SK-N-SH (cell line): ENCODE results near the gene MED27. TPM values are rescaled to one million over a fixed set of nuclear protein-coding genes. Genes with fewer than 3 reads are reported as not detected.

ENCODE experiments used
- CTCF ChIA-PET: fragments of 300-600, 350-600 bp; formaldehyde crosslinking; extraction: SDS; loops from one replicate; lab custom pipeline; 2021; lab: Yijun Ruan, JAX
- POLR2A ChIA-PET: fragments of 350-600 bp; sonication (Branson Sonifier 250); formaldehyde crosslinking; extraction: SDS; loops from one replicate; lab custom pipeline; 2020; ENCODE audit warnings: antibody characterized with exemption, inconsistent platforms; lab: Yijun Ruan, JAX
- DNase-seq: peaks from one replicate; pipeline ENCODE4 v3.0.0; 2012
- H2AFZ ChIP-seq: fragments of 200-600 bp; sonication (generic); 2 replicates; pipeline ENCODE4 v1.8.1; 2016; ENCODE audit warnings: antibody characterized with exemption, mild to moderate bottlenecking, low read depth
- H3F3A ChIP-seq: fragments of 200-600 bp; sonication (generic); replicated peaks from 2 replicates; pipeline ENCODE3; 2016; ENCODE audit warnings: antibody characterized with exemption, mild to moderate bottlenecking; ENCODE audit not compliant: insufficient read depth
- H3K27ac ChIP-seq, 2 experiments: fragments of 200-500 bp in 1 of 2; fragments of 200-600 bp in 1 of 2; sonication (Bioruptor generic) in 1 of 2; sonication (generic), shearing (Covaris generic) in 1 of 2; 2 replicates each; pipeline versions ENCODE4 v1.5.1 to v1.6.1; 2014 to 2016; ENCODE audit warnings: low read depth in 2 of 2, inconsistent platforms in 1 of 2, low read length in 1 of 2, mild to moderate bottlenecking in 1 of 2, mixed read lengths in 1 of 2
- H3K27me3 ChIP-seq: fragments of 200-600 bp; sonication (generic), shearing (Covaris generic); 2 replicates; pipeline ENCODE4 v1.6.1; 2016; ENCODE audit warnings: mixed run types; ENCODE audit not compliant: insufficient read depth
- H3K36me3 ChIP-seq, 2 experiments: fragments of 200-500 bp in 1 of 2; fragments of 200-600 bp in 1 of 2; sonication (Bioruptor generic) in 1 of 2; sonication (generic) in 1 of 2; replicated peaks in 1 of 2; 2 replicates each; pipeline versions ENCODE3 to v1.5.1; 2014 to 2016; ENCODE audit warnings: low read length in 1 of 2, mild to moderate bottlenecking in 1 of 2; ENCODE audit not compliant: insufficient read depth in 2 of 2, control insufficient read depth in 1 of 2
- H3K4me1 ChIP-seq, 2 experiments: fragments of 200-500 bp in 1 of 2; fragments of 200-600 bp in 1 of 2; sonication (Bioruptor generic) in 1 of 2; sonication (generic), shearing (Covaris generic) in 1 of 2; 2 replicates each; pipeline versions ENCODE4 v1.5.1 to v1.6.1; 2014 to 2016; ENCODE audit warnings: low read depth in 1 of 2, low read length in 1 of 2, mixed run types in 1 of 2; ENCODE audit not compliant: insufficient read depth in 2 of 2, control insufficient read depth in 1 of 2
- H3K4me2 ChIP-seq: fragments of 200-600 bp; sonication (generic), shearing (Covaris generic); 2 replicates; pipeline ENCODE4 v1.6.1; 2017; ENCODE audit warnings: mixed run types
- H3K4me3 ChIP-seq, 2 experiments: fragments of 200-500 bp in 1 of 2; fragments of 200-600 bp in 1 of 2; sonication (Bioruptor generic) in 1 of 2; sonication (generic), shearing (Covaris generic) in 1 of 2; 2 replicates each; pipeline versions ENCODE4 v1.5.1 to v1.8.1; 2014 to 2016; ENCODE audit warnings: low read depth in 2 of 2, inconsistent platforms in 1 of 2, low read length in 1 of 2, mild to moderate bottlenecking in 1 of 2, mixed read lengths in 1 of 2, moderate library complexity in 1 of 2
- H3K79me2 ChIP-seq: fragments of 200-600 bp; sonication (generic); 2 replicates; pipeline ENCODE4 v1.8.1; 2017; ENCODE audit warnings: mild to moderate bottlenecking; ENCODE audit not compliant: insufficient read depth
- H3K9ac ChIP-seq: fragments of 200-600 bp; sonication (generic); 2 replicates; pipeline ENCODE4 v1.6.1; 2017; ENCODE audit warnings: mixed run types
- H3K9me2 ChIP-seq: fragments of 200-600 bp; sonication (generic); 2 replicates; pipeline ENCODE4 v1.6.1; 2017; ENCODE audit warnings: mixed run types
- H3K9me3 ChIP-seq: fragments of 200-600 bp; sonication (generic); 2 replicates; pipeline ENCODE4 v1.6.1; 2017; ENCODE audit warnings: mixed run types, mild to moderate bottlenecking, moderate library complexity
- H4K20me1 ChIP-seq: fragments of 200-600 bp; sonication (generic); 2 replicates; pipeline ENCODE4 v1.6.1; 2017; ENCODE audit warnings: mild to moderate bottlenecking, mixed run types; ENCODE audit not compliant: insufficient read depth
- CHD2 ChIP-seq: fragments of 150-350 bp; IDR thresholded peaks from 2 replicates; pipeline ENCODE4 v1.6.1; 2018; ENCODE audit warnings: low read length; ENCODE audit not compliant: partially characterized antibody
- ELF1 ChIP-seq: IDR thresholded peaks from 2 replicates; pipeline ENCODE4 v1.4.0; 2012
- EP300 ChIP-seq, 2 experiments: IDR thresholded peaks; 2 replicates each; pipeline versions ENCODE4 v1.4.0 to v1.6.1; 2012; ENCODE audit warnings: borderline replicate concordance in 1 of 2, low read depth in 1 of 2, low read length in 1 of 2
- EZH2phosphoT487 ChIP-seq: fragments of 200-600 bp; sonication (generic); IDR thresholded peaks from 2 replicates; pipeline ENCODE4 v1.6.1; 2017; ENCODE audit warnings: low read depth, mixed run types, mild to moderate bottlenecking, antibody characterized with exemption, moderate library complexity, borderline replicate concordance
- FOSL2 ChIP-seq: IDR thresholded peaks from 2 replicates; pipeline ENCODE4 v1.4.0; 2012; ENCODE audit warnings: low read depth, mild to moderate bottlenecking, moderate library complexity, borderline replicate concordance
- FOXM1 ChIP-seq: IDR thresholded peaks from 2 replicates; pipeline ENCODE4 v1.4.0; 2012; ENCODE audit warnings: low read depth, mild to moderate bottlenecking
- GABPA ChIP-seq: IDR thresholded peaks from 2 replicates; pipeline ENCODE4 v1.4.0; 2012; ENCODE audit warnings: low read depth, mild to moderate bottlenecking
- GATA2 ChIP-seq: sonication (generic); formaldehyde crosslinking; IDR thresholded peaks from 2 replicates; pipeline ENCODE4 v1.5.0; 2020; ENCODE audit warnings: mild to moderate bottlenecking, missing genetic modification reagents
- JUND ChIP-seq: IDR thresholded peaks from 2 replicates; pipeline ENCODE4 v1.4.0; 2012
- MEF2A ChIP-seq: IDR thresholded peaks from 2 replicates; pipeline ENCODE4 v1.4.0; 2012; ENCODE audit warnings: low read depth, borderline replicate concordance
- MXI1 ChIP-seq: IDR thresholded peaks from 2 replicates; pipeline ENCODE4 v1.6.1; 2012; ENCODE audit warnings: mild to moderate bottlenecking, low read depth, low read length, improper control_type of control experiment
- NFIC ChIP-seq: IDR thresholded peaks from 2 replicates; pipeline ENCODE4 v1.4.0; 2012; ENCODE audit warnings: borderline replicate concordance
- NRF1 ChIP-seq: IDR thresholded peaks from 2 replicates; pipeline ENCODE4 v1.6.1; 2012; ENCODE audit warnings: low read depth, mild to moderate bottlenecking, low read length
- RAD21 ChIP-seq: IDR thresholded peaks from 2 replicates; pipeline ENCODE4 v1.6.1; 2012; ENCODE audit warnings: mild to moderate bottlenecking, low read length
- RXRA ChIP-seq: IDR thresholded peaks from 2 replicates; pipeline ENCODE4 v1.4.0; 2012; ENCODE audit warnings: low read depth, mild to moderate bottlenecking, borderline replicate concordance
- SMC3 ChIP-seq: IDR thresholded peaks from 2 replicates; pipeline ENCODE4 v1.6.1; 2012; ENCODE audit warnings: low read depth, low read length, improper control_type of control experiment
- TAF1 ChIP-seq: IDR thresholded peaks from 2 replicates; pipeline ENCODE4 v1.6.1; 2012; ENCODE audit warnings: low read depth, mild to moderate bottlenecking, low read length, moderate library complexity, borderline replicate concordance
- TCF12 ChIP-seq: IDR thresholded peaks from 2 replicates; pipeline ENCODE4 v1.4.0; 2012
- TEAD4 ChIP-seq: IDR thresholded peaks from 2 replicates; pipeline ENCODE4 v1.4.0; 2012; ENCODE audit warnings: mild to moderate bottlenecking, borderline replicate concordance; ENCODE audit not compliant: insufficient read depth
- YY1 ChIP-seq: IDR thresholded peaks from 2 replicates; pipeline ENCODE4 v1.4.0; 2012; ENCODE audit warnings: low read depth, mild to moderate bottlenecking
- WGBS: methylation state at CpG from one replicate; pipeline ENCODE4 v1.1.6; 2017; ENCODE audit warnings: low lambda C conversion rate; 5-methylcytosine and 5-hydroxymethylcytosine counted together
- polyA plus RNA-seq, 3 experiments: library from polyadenylated mRNA; depleted of rRNA; stranded (reverse); fragments of >200 nt; gene quantifications; 2 replicates each; pipeline ENCODE4 v1.2.3, GENCODE V29; 2012
- TF ChIP-seq, protein P1 (sequence below): fragments of 150-350 bp; IDR thresholded peaks from 2 replicates; pipeline ENCODE4 v1.6.1; 2016; ENCODE audit warnings: mild to moderate bottlenecking, low read depth, low read length
- TF ChIP-seq, protein P2 (sequence below): IDR thresholded peaks from 2 replicates; pipeline ENCODE4; 2012
- TF ChIP-seq, protein P3 (sequence below): IDR thresholded peaks from 2 replicates; pipeline ENCODE4 v1.4.0; 2012; ENCODE audit warnings: low read depth, borderline replicate concordance
- TF ChIP-seq, protein P4 (sequence below): IDR thresholded peaks from 2 replicates; pipeline ENCODE4 v1.6.1; 2012; ENCODE audit warnings: mild to moderate bottlenecking, low read depth, low read length, moderate library complexity
- TF ChIP-seq, protein P5 (sequence below): IDR thresholded peaks from 2 replicates; pipeline ENCODE4 v1.4.0; 2012; ENCODE audit warnings: low read depth, borderline replicate concordance

Gene MED27
- polyA plus RNA-seq, 1 of the 3 experiments (the other 2 are of a cell fraction): 35.0 TPM

DNA sequence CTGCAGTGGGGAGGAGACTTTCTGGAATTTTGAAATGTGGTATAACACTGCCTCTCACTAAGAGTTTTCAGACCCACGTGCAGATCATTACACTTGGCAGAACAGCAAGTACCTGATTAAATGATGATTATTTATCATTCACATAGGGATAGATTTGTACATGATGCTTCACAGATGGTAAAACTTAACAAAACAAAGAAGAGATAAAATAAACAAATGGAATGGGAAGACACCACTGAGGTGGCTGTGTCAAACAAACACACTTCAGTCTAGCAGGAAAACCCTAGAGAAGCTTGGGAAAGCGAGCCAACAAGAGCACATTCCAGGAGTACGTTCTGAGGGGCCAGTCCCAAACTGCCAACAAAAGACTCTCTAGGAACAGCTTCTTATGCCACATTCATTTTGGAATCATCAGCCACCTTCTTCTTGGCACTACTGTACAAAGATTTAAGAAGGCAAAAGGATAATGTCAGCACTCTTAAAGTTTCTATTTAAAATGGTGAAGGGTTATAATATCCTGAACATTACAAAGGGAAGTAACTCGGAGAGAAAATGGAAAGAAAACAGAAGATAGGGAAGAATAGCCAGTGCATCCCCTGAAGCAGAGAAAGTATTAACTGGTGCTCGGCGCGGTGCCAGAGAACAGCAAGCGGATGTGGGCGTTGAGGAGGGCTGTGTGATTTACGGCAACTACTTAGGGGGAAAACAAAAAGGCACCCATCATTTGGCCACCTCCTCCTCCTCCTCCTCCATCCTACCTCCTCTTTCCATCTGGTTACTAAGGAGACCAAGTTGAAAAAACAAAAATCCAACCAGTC lies 1.6 kb downstream of the MED27 start:
- Histone ChIP-seq H3K4me1 (peaks cover 13 to 14% of the 10 kb centered on the region in 2 experiments; a peak in 3 of 4 replicates), H3F3A (peaks cover 7% of the 10 kb centered on the region), H3K9ac (peak overlapping the region; percentile 80), H3K4me3 (peak overlapping the region; percentile 89 to 94), H3K36me3 (peaks cover 17 to 37% of the 10 kb centered on the region in 2 experiments), H3K9me3 (no peaks in the 10 kb centered on the region), H3K79me2 (peaks cover 62% of the 10 kb centered on the region), H3K4me2 (peak overlapping the region; percentile 94), H3K27ac (peak overlapping the region in 1 of 2 experiments; percentile 69; a peak in 3 of 4 replicates), H2AFZ (no peak overlapping the region), H4K20me1 (peaks cover 7% of the 10 kb centered on the region; the same call in 1 of the 2 replicates), H3K9me2 (no peaks in the 10 kb centered on the region), H3K27me3 (no peaks in the 10 kb centered on the region)
- DNase-seq: peak; percentile 62
- ChIA-PET CTCF (no interaction called here), POLR2A (interaction anchor here (0.9 kb wide), 1 partner anchor 158 kb away, joined by 3 read pairs; no protein-coding TSS in a partner anchor)
- WGBS: 21% methylated on average over 10 of the region's 10 CpGs
- TF ChIP-seq NFIC (peak; percentile 49; the same call in 1 of the 2 replicates), EZH2phosphoT487 (no peak), GABPA (no peak), MXI1 (0 out of 2 replicates have a peak, but pooled peaks have one; percentile 36), RAD21 (no peak), TCF12 (peak; percentile 15; the same call in 1 of the 2 replicates), FOXM1 (no peak), ELF1 (no peak), SMC3 (no peak), NRF1 (no peak), YY1 (no peak), RXRA (no peak), EP300 (IDR thresholded peaks at IDR 0.05; ENCODE audit: borderline replicate concordance in 1 of 2, low read depth in 1 of 2, low read length in 1 of 2) (no peak), JUND (no peak), CHD2 (no peak), MEF2A (no peak), TAF1 (no peak), FOSL2 (no peak), GATA2 (CRISPR knock-in tag) (no peak), TEAD4 (no peak)
- TF ChIP-seq, protein P1, sequence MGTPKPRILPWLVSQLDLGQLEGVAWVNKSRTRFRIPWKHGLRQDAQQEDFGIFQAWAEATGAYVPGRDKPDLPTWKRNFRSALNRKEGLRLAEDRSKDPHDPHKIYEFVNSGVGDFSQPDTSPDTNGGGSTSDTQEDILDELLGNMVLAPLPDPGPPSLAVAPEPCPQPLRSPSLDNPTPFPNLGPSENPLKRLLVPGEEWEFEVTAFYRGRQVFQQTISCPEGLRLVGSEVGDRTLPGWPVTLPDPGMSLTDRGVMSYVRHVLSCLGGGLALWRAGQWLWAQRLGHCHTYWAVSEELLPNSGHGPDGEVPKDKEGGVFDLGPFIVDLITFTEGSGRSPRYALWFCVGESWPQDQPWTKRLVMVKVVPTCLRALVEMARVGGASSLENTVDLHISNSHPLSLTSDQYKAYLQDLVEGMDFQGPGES: no peak
- TF ChIP-seq, protein P2, sequence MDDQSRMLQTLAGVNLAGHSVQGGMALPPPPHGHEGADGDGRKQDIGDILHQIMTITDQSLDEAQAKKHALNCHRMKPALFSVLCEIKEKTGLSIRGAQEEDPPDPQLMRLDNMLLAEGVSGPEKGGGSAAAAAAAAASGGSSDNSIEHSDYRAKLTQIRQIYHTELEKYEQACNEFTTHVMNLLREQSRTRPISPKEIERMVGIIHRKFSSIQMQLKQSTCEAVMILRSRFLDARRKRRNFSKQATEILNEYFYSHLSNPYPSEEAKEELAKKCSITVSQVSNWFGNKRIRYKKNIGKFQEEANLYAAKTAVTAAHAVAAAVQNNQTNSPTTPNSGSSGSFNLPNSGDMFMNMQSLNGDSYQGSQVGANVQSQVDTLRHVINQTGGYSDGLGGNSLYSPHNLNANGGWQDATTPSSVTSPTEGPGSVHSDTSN: peak; percentile 66
- TF ChIP-seq, protein P3, sequence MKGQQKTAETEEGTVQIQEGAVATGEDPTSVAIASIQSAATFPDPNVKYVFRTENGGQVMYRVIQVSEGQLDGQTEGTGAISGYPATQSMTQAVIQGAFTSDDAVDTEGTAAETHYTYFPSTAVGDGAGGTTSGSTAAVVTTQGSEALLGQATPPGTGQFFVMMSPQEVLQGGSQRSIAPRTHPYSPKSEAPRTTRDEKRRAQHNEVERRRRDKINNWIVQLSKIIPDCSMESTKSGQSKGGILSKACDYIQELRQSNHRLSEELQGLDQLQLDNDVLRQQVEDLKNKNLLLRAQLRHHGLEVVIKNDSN: no peak
- TF ChIP-seq, protein P4, sequence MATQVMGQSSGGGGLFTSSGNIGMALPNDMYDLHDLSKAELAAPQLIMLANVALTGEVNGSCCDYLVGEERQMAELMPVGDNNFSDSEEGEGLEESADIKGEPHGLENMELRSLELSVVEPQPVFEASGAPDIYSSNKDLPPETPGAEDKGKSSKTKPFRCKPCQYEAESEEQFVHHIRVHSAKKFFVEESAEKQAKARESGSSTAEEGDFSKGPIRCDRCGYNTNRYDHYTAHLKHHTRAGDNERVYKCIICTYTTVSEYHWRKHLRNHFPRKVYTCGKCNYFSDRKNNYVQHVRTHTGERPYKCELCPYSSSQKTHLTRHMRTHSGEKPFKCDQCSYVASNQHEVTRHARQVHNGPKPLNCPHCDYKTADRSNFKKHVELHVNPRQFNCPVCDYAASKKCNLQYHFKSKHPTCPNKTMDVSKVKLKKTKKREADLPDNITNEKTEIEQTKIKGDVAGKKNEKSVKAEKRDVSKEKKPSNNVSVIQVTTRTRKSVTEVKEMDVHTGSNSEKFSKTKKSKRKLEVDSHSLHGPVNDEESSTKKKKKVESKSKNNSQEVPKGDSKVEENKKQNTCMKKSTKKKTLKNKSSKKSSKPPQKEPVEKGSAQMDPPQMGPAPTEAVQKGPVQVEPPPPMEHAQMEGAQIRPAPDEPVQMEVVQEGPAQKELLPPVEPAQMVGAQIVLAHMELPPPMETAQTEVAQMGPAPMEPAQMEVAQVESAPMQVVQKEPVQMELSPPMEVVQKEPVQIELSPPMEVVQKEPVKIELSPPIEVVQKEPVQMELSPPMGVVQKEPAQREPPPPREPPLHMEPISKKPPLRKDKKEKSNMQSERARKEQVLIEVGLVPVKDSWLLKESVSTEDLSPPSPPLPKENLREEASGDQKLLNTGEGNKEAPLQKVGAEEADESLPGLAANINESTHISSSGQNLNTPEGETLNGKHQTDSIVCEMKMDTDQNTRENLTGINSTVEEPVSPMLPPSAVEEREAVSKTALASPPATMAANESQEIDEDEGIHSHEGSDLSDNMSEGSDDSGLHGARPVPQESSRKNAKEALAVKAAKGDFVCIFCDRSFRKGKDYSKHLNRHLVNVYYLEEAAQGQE: no peak
- TF ChIP-seq, protein P5, sequence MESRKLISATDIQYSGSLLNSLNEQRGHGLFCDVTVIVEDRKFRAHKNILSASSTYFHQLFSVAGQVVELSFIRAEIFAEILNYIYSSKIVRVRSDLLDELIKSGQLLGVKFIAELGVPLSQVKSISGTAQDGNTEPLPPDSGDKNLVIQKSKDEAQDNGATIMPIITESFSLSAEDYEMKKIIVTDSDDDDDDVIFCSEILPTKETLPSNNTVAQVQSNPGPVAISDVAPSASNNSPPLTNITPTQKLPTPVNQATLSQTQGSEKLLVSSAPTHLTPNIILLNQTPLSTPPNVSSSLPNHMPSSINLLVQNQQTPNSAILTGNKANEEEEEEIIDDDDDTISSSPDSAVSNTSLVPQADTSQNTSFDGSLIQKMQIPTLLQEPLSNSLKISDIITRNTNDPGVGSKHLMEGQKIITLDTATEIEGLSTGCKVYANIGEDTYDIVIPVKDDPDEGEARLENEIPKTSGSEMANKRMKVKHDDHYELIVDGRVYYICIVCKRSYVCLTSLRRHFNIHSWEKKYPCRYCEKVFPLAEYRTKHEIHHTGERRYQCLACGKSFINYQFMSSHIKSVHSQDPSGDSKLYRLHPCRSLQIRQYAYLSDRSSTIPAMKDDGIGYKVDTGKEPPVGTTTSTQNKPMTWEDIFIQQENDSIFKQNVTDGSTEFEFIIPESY: no peak
